HEK293T (cell line): ENCODE measurements around the gene ZFP1.

ENCODE experiments used
- CTCF ChIA-PET: fragments of 350-600 bp; formaldehyde crosslinking; extraction: SDS; loops from one replicate; lab custom pipeline; 2021; ENCODE audit warnings: antibody characterized with exemption, inconsistent platforms; lab: Yijun Ruan, JAX
- POLR2A ChIA-PET: fragments of 350-600 bp; formaldehyde crosslinking; extraction: SDS; loops from one replicate; lab custom pipeline; 2020; ENCODE audit warnings: antibody characterized with exemption, inconsistent platforms; lab: Yijun Ruan, JAX
- DNase-seq: peaks from one replicate; pipeline ENCODE4 v3.0.0; 2012; ENCODE audit warnings: mixed read lengths; ENCODE audit errors: extremely low spot score
- ARNT ChIP-seq: fragments of 450-650 bp; IDR thresholded peaks from 2 replicates; pipeline ENCODE4 v1.6.1; 2017; ENCODE audit warnings: mild to moderate bottlenecking
- BHLHE40 ChIP-seq: fragments of 450-650 bp; IDR thresholded peaks from 2 replicates; pipeline ENCODE4 v1.6.1; 2016; ENCODE audit warnings: mild to moderate bottlenecking, moderate library complexity, borderline replicate concordance
- CTBP1 ChIP-seq: fragments of 450-650 bp; IDR thresholded peaks from 2 replicates; pipeline ENCODE4 v1.6.1; 2016; ENCODE audit warnings: borderline replicate concordance
- ELF4 ChIP-seq: fragments of 450-650 bp; IDR thresholded peaks from 2 replicates; pipeline ENCODE4 v1.6.1; 2017; ENCODE audit warnings: antibody characterized with exemption
- FOXA1 ChIP-seq: fragments of 450-650 bp; IDR thresholded peaks from 2 replicates; pipeline ENCODE4 v1.6.1; 2016; ENCODE audit warnings: mild to moderate bottlenecking
- FOXK2 ChIP-seq: fragments of 450-650 bp; IDR thresholded peaks from 2 replicates; pipeline ENCODE4 v1.6.1; 2016; ENCODE audit warnings: mild to moderate bottlenecking
- FOXM1 ChIP-seq: fragments of 450-650 bp; IDR thresholded peaks from 2 replicates; pipeline ENCODE4 v1.6.1; 2017; ENCODE audit warnings: mild to moderate bottlenecking, borderline replicate concordance
- HDGF ChIP-seq: fragments of 450-650 bp; IDR thresholded peaks from 2 replicates; pipeline ENCODE4 v1.6.1; 2017; ENCODE audit warnings: antibody characterized with exemption, borderline replicate concordance
- L3MBTL2 ChIP-seq: fragments of 450-650 bp; conservative IDR thresholded peaks from 2 replicates; pipeline ENCODE4 v1.6.1; 2016; ENCODE audit warnings: mild to moderate bottlenecking
- LEF1 ChIP-seq: fragments of 450-650 bp; IDR thresholded peaks from 2 replicates; pipeline ENCODE4 v1.6.1; 2017; ENCODE audit warnings: mild to moderate bottlenecking, borderline replicate concordance
- NFRKB ChIP-seq: fragments of 450-650 bp; IDR thresholded peaks from 2 replicates; pipeline ENCODE4 v1.6.1; 2016; ENCODE audit warnings: mild to moderate bottlenecking, moderate library complexity
- SP1 ChIP-seq: fragments of 450-650 bp; IDR thresholded peaks from 2 replicates; pipeline ENCODE4 v1.6.1; 2017
- SUZ12 ChIP-seq: fragments of 450-650 bp; IDR thresholded peaks from 2 replicates; pipeline ENCODE4 v1.6.1; 2016; ENCODE audit warnings: mild to moderate bottlenecking
- TARDBP ChIP-seq: fragments of 450-650 bp; IDR thresholded peaks from 2 replicates; pipeline ENCODE4 v1.6.1; 2016
- ZNF384 ChIP-seq: fragments of 450-650 bp; IDR thresholded peaks from 2 replicates; pipeline ENCODE4 v1.6.1; 2016
- TF ChIP-seq, protein P1 (sequence below): fragments of 450-650 bp; IDR thresholded peaks from 2 replicates; pipeline ENCODE4 v1.6.1; 2016

The ZFP1 gene

DNA sequence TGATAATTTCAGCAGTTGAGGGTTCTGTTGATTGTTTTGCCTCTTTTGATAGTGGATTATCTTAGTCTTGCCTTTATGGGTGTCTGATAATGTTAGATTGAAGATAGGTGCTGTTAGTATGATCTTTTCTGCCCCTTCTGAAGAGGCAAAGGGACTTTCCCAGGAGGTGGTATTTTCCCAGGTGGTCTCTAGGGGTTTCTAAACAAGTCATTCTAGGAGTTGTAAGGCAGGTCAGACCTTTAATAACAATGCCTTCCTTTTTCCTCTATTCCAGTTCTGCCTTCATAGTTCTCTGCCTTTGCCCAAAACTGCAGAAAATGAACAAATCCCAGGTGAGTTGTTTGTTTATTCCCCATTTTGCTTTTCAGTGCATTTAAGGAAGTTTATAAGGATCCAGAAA, 4.3 kb downstream of the ZFP1 start:
- CTCF ChIA-PET = no interaction called here
- TF ChIP-seq FOXA1 = no peak
- no peak for TF ChIP-seq SP1
- no peak for TF ChIP-seq HDGF
- no peak for TF ChIP-seq NFRKB
- no peak for TF ChIP-seq CTBP1
- TF ChIP-seq SUZ12 = no peak
- TF ChIP-seq, protein P1, sequence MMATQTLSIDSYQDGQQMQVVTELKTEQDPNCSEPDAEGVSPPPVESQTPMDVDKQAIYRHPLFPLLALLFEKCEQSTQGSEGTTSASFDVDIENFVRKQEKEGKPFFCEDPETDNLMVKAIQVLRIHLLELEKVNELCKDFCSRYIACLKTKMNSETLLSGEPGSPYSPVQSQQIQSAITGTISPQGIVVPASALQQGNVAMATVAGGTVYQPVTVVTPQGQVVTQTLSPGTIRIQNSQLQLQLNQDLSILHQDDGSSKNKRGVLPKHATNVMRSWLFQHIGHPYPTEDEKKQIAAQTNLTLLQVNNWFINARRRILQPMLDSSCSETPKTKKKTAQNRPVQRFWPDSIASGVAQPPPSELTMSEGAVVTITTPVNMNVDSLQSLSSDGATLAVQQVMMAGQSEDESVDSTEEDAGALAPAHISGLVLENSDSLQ = no peak
- TF ChIP-seq BHLHE40 = no peak
- no peak for TF ChIP-seq TARDBP
- no peak for TF ChIP-seq LEF1
- no peak for TF ChIP-seq FOXM1
- no peak for TF ChIP-seq FOXK2
- no peak for TF ChIP-seq ELF4
- no peak for TF ChIP-seq ARNT
- no peak for TF ChIP-seq ZNF384
- no peak for DNase-seq

DNA sequence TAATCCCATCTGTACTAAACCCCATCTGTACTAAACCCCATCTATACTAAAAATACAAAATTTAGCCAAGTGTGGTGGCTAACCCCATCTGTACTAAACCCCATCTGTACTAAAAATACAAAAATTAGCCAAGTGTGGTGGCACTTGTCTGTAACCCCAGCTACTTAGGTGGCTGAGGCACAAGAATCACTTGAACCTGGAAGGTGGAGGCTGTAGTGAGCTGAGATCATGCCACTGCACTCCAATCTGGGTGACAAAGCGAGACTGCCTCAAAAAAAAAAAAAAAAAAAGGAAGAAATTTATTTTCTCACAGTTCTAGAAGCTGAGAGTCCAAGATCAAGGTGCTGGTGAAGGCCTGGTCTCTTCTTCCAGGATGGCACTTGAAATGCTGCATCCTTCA, 12.1 kb downstream of the ZFP1 start:
- TF ChIP-seq ARNT = no peak
- TF ChIP-seq ELF4 = no peak
- TF ChIP-seq BHLHE40 = no peak
- POLR2A ChIA-PET = no interaction called here
- CTCF ChIA-PET = no interaction called here
- DNase-seq = no peak

More for the DNA sequence above, 4.3 kb downstream of the ZFP1 start:
- POLR2A ChIA-PET = no interaction called here

DNA sequence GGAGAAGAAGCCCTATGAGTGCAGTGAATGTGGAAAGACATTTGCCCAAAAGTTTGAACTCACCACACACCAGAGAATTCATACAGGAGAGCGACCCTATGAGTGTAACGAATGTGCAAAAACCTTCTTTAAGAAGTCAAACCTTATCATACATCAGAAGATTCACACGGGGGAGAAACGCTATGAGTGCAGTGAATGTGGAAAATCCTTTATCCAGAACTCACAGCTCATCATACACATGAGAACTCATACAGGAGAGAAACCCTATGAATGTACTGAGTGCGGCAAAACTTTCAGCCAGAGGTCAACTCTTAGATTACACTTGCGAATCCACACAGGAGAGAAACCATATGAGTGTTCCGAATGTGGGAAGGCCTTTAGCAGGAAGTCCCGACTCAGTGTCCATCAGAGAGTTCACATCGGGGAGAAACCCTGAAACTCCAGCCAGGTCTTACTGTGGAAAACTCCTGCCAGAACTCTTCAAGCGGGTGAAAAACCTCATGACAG, 21.6 kb downstream of the ZFP1 start:
- CTCF ChIA-PET = no interaction called here

DNA sequence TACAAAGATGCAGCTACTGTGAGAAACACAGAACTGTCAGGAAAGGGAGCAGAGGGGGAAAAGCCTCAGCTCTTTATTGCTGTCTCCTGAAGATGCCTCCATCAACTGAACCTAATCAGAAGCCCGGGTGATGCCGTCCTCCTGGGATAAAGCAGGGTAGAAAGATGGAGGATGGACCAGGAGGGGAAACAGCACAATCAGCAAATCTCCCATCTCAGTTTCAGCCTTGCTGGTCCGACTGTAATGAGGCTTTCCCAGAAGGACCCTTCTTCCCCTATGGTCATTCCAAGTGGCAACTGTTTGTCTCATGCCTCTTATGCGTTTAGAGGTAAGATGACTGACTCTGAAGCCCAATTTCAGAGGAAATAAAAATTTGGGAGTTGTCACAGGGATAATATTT, 24.3 kb downstream of the ZFP1 start:
- TF ChIP-seq FOXM1 = no peak
- no peak for TF ChIP-seq HDGF
- TF ChIP-seq L3MBTL2 = no peak
- no peak for TF ChIP-seq SP1
- no peak for TF ChIP-seq FOXA1
- POLR2A ChIA-PET = no interaction called here
- CTCF ChIA-PET = no interaction called here
- no peak for DNase-seq

More for the DNA sequence above, 21.6 kb downstream of the ZFP1 start:
- no peak for TF ChIP-seq FOXM1
- no peak for TF ChIP-seq SP1
- TF ChIP-seq LEF1 = no peak
- TF ChIP-seq FOXK2 = no peak
- no peak for TF ChIP-seq L3MBTL2
- TF ChIP-seq CTBP1 = no peak
- no peak for TF ChIP-seq ELF4
- no peak for TF ChIP-seq SUZ12
- TF ChIP-seq FOXA1 = no peak
- no peak for TF ChIP-seq BHLHE40
- TF ChIP-seq HDGF = no peak
- no peak for TF ChIP-seq NFRKB
- no peak for TF ChIP-seq TARDBP
- DNase-seq = no peak
- POLR2A ChIA-PET = no interaction called here

DNA sequence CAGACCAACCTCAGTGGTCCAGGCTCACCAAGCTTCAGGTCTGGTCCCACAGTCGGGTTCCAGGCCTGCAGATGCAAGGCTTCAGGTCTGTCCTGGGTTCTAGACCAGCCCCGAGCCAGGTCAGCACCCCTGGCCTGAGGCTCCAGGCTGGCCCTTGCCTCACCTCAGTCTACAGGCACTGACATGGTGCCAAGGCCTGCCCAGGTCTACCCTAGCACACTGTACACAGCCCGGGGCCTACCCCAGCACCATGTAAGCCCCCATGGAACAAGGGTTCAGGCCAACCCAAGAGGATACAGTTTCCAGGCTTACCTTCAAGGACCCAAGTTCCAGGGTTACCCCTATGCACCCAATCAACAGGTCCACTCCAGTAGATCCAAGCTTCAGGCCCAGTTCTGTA, 26.8 kb downstream of the ZFP1 start:
- ChIA-PET POLR2A (no interaction called here), CTCF (no interaction called here)
- DNase-seq = no peak
- TF ChIP-seq ARNT = no peak
- TF ChIP-seq ELF4 = no peak
- TF ChIP-seq, protein P1 = no peak
- TF ChIP-seq BHLHE40 = no peak
- TF ChIP-seq NFRKB = no peak
- TF ChIP-seq SUZ12 = no peak
- TF ChIP-seq CTBP1 = no peak
- no peak for TF ChIP-seq L3MBTL2
- TF ChIP-seq TARDBP = no peak
- no peak for TF ChIP-seq FOXA1
- TF ChIP-seq ZNF384 = no peak
- TF ChIP-seq LEF1 = no peak
- no peak for TF ChIP-seq FOXK2
- no peak for TF ChIP-seq FOXM1

DNA sequence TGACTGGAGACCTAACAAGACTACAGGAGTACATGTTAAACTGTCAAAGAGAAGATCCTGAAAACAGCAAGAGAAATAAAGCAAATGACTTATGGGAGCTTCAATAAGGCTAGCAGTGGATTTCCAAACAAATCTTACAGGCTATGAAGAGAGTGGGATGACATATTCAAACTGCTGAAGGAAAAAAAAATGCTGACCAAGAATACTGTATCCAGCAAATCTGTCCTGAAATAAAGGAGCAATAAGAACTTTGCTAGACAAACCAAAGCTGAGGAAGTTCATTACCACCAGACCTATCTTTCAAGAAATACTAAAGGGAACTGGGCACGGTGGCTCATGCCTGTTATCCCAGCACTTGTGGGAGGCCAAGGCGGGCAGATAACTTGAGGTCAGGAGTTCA, 28.6 kb downstream of the ZFP1 start:
- no peak for DNase-seq
- ChIA-PET CTCF (no interaction called here), POLR2A (no interaction called here)
- no peak for TF ChIP-seq ARNT
- no peak for TF ChIP-seq BHLHE40
- no peak for TF ChIP-seq ELF4
- no peak for TF ChIP-seq LEF1
- TF ChIP-seq ZNF384 = no peak
- no peak for TF ChIP-seq FOXA1
- TF ChIP-seq HDGF = no peak
- TF ChIP-seq CTBP1 = no peak
- no peak for TF ChIP-seq FOXK2
- no peak for TF ChIP-seq SUZ12
- TF ChIP-seq FOXM1 = no peak
- TF ChIP-seq L3MBTL2 = no peak
- TF ChIP-seq TARDBP = no peak
- TF ChIP-seq SP1 = no peak
- TF ChIP-seq, protein P1 = no peak
- no peak for TF ChIP-seq NFRKB

DNA sequence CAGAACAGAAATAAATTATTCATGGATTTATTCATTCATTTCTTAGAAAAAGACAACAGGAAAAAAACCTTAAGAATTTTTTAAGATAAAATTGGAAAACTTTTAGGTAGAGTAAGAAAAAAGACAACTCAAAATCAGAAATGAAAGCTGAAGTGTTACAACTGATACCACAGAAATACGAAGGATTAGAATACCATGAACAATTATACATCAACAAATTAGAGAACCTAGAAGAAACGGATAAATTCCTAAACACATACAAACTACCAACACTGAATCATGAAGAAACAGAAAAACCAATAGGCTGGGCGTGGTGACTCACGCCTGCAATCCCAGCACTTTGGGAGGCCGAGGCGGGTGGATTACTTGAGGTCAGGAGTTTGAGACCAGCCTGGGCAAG, 30.9 kb downstream of the ZFP1 start:
- TF ChIP-seq FOXK2 (no peak), LEF1 (no peak), L3MBTL2 (no peak), SP1 (no peak), ZNF384 (no peak)
- ChIA-PET POLR2A (no interaction called here), CTCF (no interaction called here)
- no peak for DNase-seq
